Raji (cell line): ENCODE measurements around the gene PDCD1.

Experiments
- POLR2A ChIP-seq: IDR thresholded peaks from 2 replicates; pipeline ENCODE4 v1.6.1; 2011; ENCODE audit warnings: low read depth, low read length, control low read depth; ENCODE audit not compliant: insufficient read depth

Gene PDCD1

DNA sequence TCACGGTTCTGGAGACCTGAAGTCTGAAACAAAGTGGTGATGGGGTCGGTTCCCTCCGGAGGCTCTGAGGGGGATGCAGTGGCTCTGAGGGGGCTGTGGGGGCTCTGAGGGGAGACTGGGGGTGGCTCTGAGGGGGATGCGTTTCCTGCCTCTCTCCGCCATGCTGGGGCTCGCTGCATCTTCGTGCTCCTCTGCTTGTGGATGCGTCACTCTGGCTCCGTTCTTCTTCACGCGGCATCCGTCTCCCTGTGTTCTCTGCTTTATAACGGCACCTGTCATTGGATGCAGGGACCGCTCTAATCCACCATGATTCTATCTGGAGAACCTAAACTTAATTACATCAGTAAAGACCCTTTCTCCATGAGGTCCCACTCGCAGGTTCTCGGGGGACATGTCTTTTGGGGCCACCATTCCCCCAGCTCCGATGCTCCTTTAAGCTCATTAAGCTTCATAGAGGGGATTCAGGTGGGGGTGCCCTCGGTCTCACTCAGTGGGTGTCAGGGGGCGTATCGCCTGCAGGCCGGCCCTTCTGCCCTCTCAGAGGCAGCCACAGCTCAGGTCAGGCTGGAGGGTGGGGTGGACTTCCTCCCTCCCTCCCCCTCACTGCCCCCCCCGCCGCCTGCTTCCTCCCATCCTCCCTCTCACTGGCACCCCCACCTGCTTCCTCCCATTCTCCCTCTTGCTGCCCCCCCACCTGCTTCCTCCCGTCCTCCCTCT lies 29.3 kb upstream of the PDCD1 start:
- TF ChIP-seq POLR2A = no peak

DNA sequence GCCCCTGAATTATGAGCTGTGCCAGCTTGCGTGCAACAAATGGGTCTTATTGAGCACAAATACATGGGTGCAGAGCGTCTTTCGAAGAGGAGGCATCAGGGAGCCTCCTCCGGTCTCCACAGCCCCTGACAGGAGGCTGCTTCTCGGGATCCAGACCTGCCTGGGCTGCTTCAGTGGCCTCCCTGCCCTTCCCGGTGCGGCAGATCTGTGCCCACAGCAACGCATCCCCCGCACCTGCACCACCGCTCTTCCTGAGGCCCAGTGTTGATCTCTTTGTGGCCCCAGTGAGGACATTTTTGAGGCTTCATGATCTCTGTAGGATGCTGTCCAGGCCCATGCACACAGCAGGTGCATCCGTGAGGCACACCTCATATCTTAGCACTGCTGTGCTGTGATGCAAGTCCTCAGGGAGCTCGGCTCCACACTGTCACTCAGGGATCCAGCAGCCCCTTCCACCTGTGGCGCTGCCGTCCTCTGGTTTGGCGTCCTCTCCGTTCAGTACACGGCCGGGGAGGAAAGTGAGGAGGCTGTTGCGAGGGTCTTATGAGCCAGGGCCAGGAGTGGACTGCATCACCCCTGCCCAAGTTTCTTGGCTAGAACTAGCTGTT lies 28.2 kb upstream of the PDCD1 start:
- no peak for TF ChIP-seq POLR2A

DNA sequence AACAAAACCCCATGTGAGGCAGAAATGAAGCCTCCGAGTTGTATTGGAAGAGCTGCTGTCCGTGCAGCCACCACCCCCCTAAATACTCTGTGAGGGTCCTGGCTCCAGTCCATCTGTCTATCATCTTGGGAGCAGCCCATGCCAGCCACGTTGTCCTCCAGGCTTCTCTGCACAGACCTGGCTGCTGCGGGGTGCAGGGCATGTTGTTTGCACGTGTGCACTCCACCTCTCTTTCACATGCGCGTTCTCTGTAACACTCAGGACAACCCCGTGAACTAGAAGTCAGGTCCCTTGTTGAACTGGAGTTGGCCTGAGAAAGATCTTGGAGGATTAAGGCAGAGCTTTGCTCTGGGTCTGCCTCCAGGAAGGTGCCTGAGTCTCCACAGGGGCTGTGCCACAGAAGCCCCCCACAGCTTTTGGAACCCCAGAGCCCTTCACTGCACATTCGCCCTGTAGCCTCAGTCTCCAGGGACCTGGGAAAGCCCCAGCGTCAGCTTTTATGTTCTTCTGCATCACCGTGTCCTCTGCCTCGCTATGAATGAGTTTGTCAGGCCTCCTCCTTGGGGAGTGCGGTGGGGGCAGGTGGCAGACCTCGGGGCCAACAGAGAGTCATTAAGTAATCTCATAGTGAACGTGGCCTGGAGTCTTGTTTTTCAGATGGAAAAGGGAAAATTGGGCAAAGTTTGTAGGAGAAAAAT lies 27.4 kb upstream of the PDCD1 start:
- TF ChIP-seq POLR2A = no peak

DNA sequence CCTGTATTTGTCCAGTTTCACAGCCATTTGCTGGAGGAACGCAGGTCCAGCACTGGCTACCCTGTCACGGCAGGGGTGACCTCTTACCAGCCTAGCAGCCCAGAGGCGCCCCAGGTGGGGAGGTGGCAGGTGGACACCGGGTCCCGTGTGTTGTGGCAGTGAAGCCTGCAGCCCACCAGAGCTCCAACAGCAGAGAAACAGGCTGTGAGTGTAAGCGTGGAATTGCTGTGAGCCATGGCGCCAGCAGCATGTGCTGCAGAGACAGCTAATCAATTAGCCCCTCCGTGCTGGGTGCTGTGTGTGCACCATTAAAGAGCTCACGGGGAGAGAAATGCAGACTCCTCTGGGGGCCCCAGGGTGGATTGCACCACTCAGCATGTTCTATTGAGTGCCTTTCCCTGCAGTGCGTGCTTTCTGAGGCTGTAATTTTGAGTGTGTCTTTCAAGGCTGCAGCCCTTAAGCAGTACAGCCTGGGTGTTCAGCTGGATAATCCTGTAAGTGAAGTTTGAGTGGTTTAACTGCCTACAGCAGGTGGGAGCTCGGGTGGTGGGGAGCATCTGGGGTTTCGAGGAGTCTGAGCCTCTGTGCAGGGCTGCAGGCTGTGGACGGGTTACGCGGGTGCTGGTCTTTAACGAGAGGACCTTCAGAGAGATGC lies 26.7 kb upstream of the PDCD1 start:
- no peak for TF ChIP-seq POLR2A

DNA sequence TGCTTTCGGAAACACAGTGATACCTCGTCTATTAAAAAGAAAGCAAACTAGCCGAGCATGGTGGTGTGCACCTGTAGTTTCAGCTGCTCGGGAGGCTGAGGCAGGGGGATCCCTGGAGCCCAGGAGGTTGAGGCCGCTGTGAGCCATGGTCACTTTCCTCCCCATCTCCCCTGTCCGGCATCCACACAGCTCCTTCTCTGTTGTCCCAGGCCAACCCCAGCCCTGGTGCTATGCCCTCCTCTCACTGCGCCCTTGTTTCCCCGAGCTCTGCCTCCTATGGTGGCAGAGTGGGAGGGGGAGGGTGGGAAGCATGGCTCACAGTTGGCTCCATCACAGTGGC lies 26.2 kb upstream of the PDCD1 start:
- no peak for TF ChIP-seq POLR2A

DNA sequence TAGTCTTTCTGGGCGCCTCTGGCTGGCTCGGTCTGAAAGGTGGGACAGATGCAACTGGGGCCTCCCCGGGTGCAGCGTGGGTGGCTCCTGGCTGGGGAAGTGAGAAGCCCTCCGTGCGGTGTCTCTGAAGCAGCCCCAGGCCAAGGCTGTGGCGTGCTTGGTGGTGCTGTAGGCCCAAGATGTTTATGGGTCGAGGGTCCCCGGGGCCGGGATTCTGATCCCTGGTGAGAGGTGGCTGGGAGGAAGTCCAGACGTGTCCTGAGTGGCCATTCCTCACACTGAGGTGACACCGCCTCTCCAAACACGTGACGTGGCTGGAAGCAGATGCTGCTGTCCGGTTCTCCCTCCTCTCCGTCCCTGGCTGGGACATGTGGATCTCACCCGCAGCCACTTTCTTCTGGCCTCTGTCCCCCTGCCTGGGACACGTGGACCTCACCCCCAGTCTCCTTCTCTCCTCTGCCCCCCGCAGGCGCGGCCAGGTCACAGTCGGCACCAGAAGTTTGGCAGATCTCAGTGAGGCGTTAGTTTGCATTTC lies 23.5 kb upstream of the PDCD1 start:
- peak; percentile 35; the same call in 1 of the 2 replicates for TF ChIP-seq POLR2A

DNA sequence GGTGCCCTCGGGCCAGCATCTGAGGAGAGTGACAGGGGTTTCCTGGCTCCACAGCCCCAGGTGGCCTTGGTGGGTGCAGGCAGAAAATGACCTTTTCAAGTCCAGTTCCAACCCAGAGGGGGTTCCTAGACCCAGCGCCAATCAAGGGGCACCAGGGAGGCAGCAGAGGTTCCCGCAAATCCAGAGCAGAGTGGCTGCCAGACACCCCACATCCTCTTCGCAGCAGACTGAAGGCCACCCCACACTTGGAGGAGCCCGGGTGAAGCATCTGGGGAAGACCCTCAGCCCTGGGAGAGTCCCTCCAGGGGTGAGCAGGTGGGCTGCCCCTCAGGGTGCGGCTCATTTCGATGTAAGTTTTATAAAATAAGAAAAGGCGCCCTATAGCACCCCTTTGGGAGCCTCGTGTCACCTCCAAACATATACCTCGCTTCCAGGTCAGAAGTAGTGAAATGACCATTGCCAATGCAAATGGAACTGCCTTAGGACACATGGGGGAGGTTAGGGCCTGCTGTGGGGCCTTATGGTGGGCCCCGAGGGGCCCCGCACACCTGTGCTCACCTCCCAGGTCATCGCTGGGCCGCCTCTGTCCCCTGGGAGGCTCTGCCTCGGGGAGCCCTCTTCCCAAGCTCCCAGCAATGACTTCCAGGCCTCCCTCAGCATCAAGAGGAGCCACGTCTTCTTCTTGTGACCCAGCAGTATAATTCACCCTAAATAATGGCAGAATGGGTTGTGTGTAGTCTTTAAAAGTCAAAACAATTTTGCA lies 21.8 kb upstream of the PDCD1 start:
- TF ChIP-seq POLR2A = no peak

DNA sequence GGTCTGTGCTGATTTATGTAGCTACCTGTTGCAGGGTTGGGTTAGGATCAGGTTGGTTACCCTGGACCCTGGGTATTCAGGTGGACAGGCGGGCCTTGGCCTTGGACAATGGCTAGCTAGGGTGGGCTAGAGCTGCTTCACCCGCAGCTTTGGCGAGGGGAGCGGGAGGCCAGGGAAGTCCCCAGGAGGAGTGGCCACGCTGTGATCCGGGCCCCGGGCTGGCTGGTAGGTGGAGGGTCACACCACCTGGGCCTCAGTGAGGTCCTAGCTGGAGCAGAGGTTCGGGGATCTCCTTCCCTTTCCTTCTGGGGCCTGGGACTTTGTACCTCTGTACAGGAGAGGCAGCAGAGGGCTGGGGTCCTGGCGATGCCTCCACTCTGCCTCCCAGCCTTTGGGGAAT lies 20.6 kb upstream of the PDCD1 start:
- TF ChIP-seq POLR2A = no peak

DNA sequence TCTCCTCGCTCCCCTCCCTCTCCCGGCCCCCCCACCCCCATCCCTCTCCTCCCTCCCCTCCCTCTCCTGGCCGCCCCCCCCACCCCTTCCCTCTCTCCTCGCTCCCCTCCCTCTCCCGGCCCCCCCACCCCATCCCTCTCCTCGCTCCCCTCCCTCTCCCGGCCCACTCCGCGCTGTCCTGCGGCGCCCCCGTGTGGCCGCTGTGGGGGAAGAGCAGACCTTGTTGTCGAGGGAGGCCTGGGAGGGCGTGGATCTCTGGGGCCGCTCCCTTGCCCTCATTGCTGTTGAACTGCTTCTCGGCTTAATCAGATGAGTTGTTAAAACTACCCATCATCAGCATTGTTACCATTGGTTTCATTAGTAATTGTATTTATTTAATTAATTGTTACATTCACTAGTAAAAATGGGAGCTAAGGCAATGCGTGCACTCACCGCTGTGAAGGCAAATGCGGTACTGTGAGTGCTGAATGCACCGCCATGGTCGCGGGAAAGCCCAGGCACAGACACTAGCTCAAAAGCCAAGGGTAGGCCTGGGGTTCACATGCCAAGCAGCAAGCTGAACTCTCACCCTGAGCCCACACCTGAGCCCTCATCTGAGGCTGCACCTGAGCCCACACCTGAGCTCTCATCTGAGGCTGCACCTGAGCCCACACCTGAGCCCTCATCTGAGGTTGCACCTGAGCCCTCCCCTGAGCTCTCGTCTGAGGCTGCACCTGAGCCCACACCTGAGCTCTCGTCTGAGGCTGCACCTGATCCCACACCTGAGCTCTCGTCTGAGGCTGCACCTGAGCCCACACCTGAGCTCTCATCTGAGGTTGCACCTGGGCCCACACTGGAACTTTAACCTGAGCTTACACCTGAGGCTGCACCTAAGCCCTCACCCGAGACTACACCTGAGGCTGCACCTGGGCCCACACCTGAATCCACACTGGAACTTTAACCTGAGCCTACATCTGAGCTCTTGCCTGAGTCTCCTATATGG lies 19.6 kb upstream of the PDCD1 start:
- no peak for TF ChIP-seq POLR2A

DNA sequence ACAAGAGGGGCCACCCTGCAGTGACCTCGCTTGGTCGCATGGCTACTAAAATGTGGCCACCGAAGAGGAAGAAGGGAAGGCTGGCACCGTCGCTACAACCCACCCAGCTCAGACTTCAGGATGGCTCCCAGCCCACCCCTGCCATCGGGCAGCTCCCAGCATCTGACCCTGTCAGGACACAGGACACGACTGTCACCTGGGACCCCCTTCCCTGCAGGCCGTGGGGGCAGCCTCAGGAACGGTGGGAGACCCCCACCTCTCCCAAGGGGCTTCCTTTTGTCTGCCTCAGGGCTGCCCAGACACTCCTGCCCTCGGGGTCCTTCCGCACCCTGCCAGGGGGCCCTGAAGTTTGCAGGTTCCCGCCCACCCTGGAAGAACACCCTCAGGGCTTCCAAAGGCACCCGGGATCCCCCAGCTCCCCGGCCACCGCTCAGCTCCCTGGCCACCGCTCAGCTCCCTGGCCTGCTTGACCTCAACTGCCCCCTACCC lies 18.5 kb upstream of the PDCD1 start:
- no peak for TF ChIP-seq POLR2A

DNA sequence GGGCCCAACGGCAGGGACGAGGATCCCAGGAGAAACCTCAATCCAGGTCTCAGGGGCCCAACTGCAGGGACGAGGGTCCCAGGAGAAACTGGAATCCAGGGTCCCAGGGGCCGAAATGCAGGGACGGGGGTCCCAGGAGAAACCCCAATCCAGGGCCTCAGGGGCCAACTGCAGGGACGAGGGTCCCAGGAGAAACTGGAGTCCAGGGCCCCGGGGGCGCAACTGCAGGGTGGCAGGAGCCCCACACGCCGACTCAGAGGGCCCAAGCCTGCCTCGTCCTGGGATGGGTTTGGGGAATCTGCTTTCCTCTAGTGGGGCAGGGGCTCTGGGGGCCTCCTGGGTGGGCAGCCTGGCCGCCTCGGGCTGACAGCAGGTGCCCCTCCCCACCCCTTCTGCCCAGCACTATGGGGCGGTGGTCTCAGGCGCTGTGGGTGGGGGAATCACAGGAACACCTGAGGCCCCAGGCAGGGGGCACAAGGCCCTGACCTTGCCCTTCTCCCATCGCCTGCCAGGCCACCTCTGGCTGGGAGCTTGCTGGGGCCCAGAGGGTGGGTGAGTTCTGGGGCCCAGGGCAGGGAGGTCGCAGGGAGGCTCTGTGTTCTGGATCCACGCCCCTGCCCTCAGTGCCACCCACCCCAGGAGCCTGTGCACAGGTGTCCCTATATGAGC lies 18.0 kb upstream of the PDCD1 start:
- TF ChIP-seq POLR2A = no peak

DNA sequence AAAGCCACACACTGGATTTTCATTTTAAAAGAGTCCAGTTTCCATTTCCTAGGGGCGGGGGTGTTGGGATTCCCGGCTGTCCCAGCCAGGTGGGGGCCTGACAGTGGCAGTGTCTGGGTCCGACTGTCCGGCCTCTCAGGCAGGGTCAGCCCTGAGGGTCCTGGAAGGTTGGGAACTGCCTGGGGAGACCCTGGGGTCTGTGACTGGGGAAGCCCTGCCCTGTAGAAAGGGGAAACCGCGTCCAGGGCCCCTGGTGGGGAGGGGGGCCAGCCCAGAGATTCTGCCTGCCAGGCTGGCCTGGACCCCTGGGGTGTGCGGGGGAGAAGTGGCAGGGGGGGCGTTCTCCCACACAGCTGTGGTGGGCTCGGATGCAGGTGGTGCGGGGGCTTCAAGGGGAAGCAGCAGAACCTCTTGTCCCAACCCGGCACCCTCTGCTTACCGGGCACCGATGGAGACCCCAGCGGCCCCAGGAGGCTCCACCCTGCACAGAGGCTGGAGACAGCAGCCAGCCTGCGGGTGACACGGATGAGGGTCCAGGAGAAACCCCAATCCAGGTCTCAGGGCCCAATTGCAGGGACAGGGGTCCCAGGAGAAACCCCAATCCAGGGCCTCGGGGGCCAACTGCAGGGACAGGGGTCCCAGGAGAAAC lies 15.7 kb upstream of the PDCD1 start:
- no peak for TF ChIP-seq POLR2A

DNA sequence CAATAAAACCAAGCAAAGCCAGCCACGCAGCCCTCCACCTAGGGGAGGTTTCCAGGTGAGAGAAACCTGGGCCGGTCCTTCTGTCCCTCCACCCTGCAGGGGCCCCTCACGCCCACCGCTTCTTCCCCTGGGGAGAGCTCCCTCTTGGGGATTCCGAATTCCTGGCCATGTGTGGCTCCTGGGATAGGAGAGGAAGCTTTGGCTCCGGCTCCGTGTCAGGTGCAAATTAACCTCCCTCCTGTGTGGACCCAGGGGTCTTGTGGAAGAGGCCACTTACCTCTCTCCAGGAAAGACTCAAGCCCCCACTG lies 15.1 kb upstream of the PDCD1 start:
- no peak for TF ChIP-seq POLR2A
